Naive B cell (primary cell): ENCODE results near the gene RGS2. TPM values are rescaled to one million over a fixed set of nuclear protein-coding genes. Genes with fewer than 3 reads are reported as not detected.
A peak's percentile ranks its signal among the peaks of the same experiment; 100 is the strongest.

Experiments
- ATAC-seq, 2 donors: fragments of 150-1000 bp; cut with Tn5 transposase; 2 replicates each; pipeline ENCODE4 v1.10.0; 2021; ENCODE audit warnings: low read depth in 2 of 2, mild to moderate bottlenecking in 2 of 2, moderate library complexity in 2 of 2
- DNase-seq: peaks from one replicate; pipeline ENCODE4 v3.0.0; 2022
- H3K27ac Mint-ChIP-seq, 6 donors: one replicate each; pipeline ENCODE4 v1.8.0; 2020 to 2022; ENCODE audit warnings: mild to moderate bottlenecking in 6 of 6, mixed read lengths in 6 of 6, moderate library complexity in 5 of 6, inconsistent platforms in 2 of 6
- H3K27me3 Mint-ChIP-seq, 3 donors: one replicate each; pipeline ENCODE4 v1.8.0; 2021 to 2022; ENCODE audit warnings: mixed read lengths in 3 of 3, mild to moderate bottlenecking in 1 of 3
- H3K36me3 Mint-ChIP-seq, 2 donors: one replicate each; pipeline ENCODE4 v1.8.0; 2020 to 2022; ENCODE audit warnings: mixed read lengths in 2 of 2, inconsistent platforms in 1 of 2, mild to moderate bottlenecking in 1 of 2
- H3K4me1 Mint-ChIP-seq, 3 donors: one replicate each; pipeline ENCODE4 v1.8.0; 2020 to 2022; ENCODE audit warnings: mixed read lengths in 3 of 3, inconsistent platforms in 1 of 3, mild to moderate bottlenecking in 1 of 3, moderate library complexity in 1 of 3
- H3K4me3 Mint-ChIP-seq, 8 donors: one replicate each; pipeline ENCODE4 v1.8.0; 2020 to 2022; ENCODE audit warnings: mild to moderate bottlenecking in 8 of 8, mixed read lengths in 8 of 8, moderate library complexity in 8 of 8, inconsistent platforms in 2 of 8
- H3K9me3 Mint-ChIP-seq, 7 donors: one replicate each; pipeline ENCODE4 v1.8.0; 2020 to 2022; ENCODE audit warnings: mixed read lengths in 7 of 7, mild to moderate bottlenecking in 5 of 7, inconsistent platforms in 2 of 7, moderate library complexity in 1 of 7
- polyA plus RNA-seq, 6 donors: library from polyadenylated mRNA; unstranded; fragments of 300-500 nt; fragmentation: Illumina TruSeq; gene quantifications; one replicate each; pipeline ENCODE4 v1.2.3, GENCODE V29; 2021; ENCODE audit warnings: low read depth in 6 of 6

The RGS2 gene
- polyA plus RNA-seq, 6 donors from 2014 or later = 83.1 to 691 (median 187) TPM

- Mint-ChIP-seq H3K27ac (peak overlapping the region in 1 of 6 donors; percentile 33), H3K9me3 (no peaks in the 10 kb centered on the region)
Observed at GRCh38 chr1:192852001-192852947, 43.4 kb downstream of the RGS2 start.

GRCh38 chr1:192858456-192858855 is 49.6 kb downstream of the RGS2 start:
- no peak overlapping the region for H3K4me3 Mint-ChIP-seq
- no peaks in the 10 kb centered on the region for H3K36me3 Mint-ChIP-seq
- DNase-seq (no peak), ATAC-seq (no peak)
- no peaks in the 10 kb centered on the region for H3K4me1 Mint-ChIP-seq
- no peaks in the 10 kb centered on the region for H3K27me3 Mint-ChIP-seq
- H3K9me3 Mint-ChIP-seq = no peaks in the 10 kb centered on the region
- no peak overlapping the region for H3K27ac Mint-ChIP-seq

More at GRCh38 chr1:192852001-192852947, 43.4 kb downstream of the RGS2 start:
- Mint-ChIP-seq H3K4me1 (no peaks in the 10 kb centered on the region), H3K27me3 (peaks cover 4 to 18% (median 5%) of the 10 kb centered on the region in 3 donors), H3K4me3 (no peak overlapping the region), H3K36me3 (no peaks in the 10 kb centered on the region)
- ATAC-seq (no peak), DNase-seq (no peak)

- ATAC-seq (no peak), DNase-seq (no peak)
- Mint-ChIP-seq H3K4me1 (no peaks in the 10 kb centered on the region), H3K36me3 (no peaks in the 10 kb centered on the region), H3K27ac (no peak overlapping the region), H3K4me3 (no peak overlapping the region), H3K9me3 (no peaks in the 10 kb centered on the region), H3K27me3 (no peaks in the 10 kb centered on the region)
Observed at GRCh38 chr1:192859808-192860207, 51.0 kb downstream of the RGS2 start.

GRCh38 chr1:192860478-192861185 is 51.8 kb downstream of the RGS2 start:
- ATAC-seq (no peak), DNase-seq (no peak)
- Mint-ChIP-seq H3K27me3 (no peaks in the 10 kb centered on the region), H3K27ac (no peak overlapping the region), H3K9me3 (no peaks in the 10 kb centered on the region), H3K36me3 (no peaks in the 10 kb centered on the region), H3K4me1 (no peaks in the 10 kb centered on the region), H3K4me3 (no peak overlapping the region)

- DNase-seq (no peak), ATAC-seq (no peak)
- Mint-ChIP-seq H3K4me3 (no peak overlapping the region), H3K27ac (no peak overlapping the region), H3K4me1 (no peaks in the 10 kb centered on the region), H3K9me3 (no peaks in the 10 kb centered on the region), H3K36me3 (no peaks in the 10 kb centered on the region), H3K27me3 (no peaks in the 10 kb centered on the region)
Observed at GRCh38 chr1:192861860-192862259, 53.0 kb downstream of the RGS2 start.

Other genes with a start within 250 kb of the RGS2 start
- gene RGS1, start 233.3 kb upstream of the RGS2 start, polyA plus RNA-seq = 100 to 1,000 TPM in 4 of 6 donors, 10 to 100 TPM in 2; 55.5 to 355 (median 116) TPM
- under 1 TPM in 1 of 6 donors, not detected in 5; 0.07 TPM for gene RGS13, start 172.9 kb upstream of the RGS2 start, polyA plus RNA-seq